Epithelial cell of proximal tubule (primary cell): Measurements from ENCODE around the gene NME3. TPM values are rescaled to one million over a fixed set of nuclear protein-coding genes. Genes with fewer than 3 reads are reported as not detected.

ENCODE experiments used
- DNase-seq: peaks from one replicate; pipeline ENCODE4 v3.0.0-alpha.2; 2011; ENCODE audit warnings: low read depth
- H3K4me3 ChIP-seq: 2 replicates; pipeline ENCODE4 v1.5.1; 2011; ENCODE audit warnings: low read depth, mild to moderate bottlenecking, low read length
- total RNA-seq: library from RNA; depleted of rRNA; stranded (reverse); fragments of >200 nt; gene quantifications from 2 replicates; pipeline ENCODE4 v1.2.3, GENCODE V29; 2015
- TF ChIP-seq, protein P1 (sequence below): conservative IDR thresholded peaks from 2 replicates; pipeline ENCODE4 v1.5.1; 2012; ENCODE audit warnings: low read depth, mild to moderate bottlenecking, low read length

NME3 gene
- total RNA-seq, 1 donor from 2014 or later: 50.5 TPM

DNA sequence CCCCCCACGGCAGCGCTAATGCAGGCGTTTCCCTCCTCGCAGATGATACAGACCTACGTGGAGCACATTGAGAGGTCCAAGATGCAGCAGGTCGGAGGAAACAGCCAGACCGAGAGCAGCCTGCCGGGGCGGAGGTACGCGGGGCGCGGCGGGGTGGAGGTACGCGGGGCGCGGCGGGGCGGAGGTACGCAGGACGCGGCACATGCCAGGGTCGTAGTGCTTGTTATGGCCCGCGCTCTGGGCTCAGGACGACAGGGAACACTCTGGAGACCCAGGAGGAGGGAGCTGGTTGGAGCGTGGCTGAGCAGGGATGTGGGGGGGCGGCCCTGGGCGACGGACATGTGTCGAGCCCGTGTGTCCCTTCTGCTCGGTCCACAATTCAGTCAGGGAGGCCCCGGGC is 41.9 kb downstream of the NME3 start:
- no peak for DNase-seq
- H3K4me3 ChIP-seq: no peak overlapping the region
- TF ChIP-seq, protein P1, sequence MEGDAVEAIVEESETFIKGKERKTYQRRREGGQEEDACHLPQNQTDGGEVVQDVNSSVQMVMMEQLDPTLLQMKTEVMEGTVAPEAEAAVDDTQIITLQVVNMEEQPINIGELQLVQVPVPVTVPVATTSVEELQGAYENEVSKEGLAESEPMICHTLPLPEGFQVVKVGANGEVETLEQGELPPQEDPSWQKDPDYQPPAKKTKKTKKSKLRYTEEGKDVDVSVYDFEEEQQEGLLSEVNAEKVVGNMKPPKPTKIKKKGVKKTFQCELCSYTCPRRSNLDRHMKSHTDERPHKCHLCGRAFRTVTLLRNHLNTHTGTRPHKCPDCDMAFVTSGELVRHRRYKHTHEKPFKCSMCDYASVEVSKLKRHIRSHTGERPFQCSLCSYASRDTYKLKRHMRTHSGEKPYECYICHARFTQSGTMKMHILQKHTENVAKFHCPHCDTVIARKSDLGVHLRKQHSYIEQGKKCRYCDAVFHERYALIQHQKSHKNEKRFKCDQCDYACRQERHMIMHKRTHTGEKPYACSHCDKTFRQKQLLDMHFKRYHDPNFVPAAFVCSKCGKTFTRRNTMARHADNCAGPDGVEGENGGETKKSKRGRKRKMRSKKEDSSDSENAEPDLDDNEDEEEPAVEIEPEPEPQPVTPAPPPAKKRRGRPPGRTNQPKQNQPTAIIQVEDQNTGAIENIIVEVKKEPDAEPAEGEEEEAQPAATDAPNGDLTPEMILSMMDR: no peak

- TF ChIP-seq, protein P1: no peak
- no peak overlapping the region for H3K4me3 ChIP-seq
- DNase-seq: no peak
These were observed 42.3 kb downstream of the NME3 start for GRCh38 chr16:1729026-1729425.

GRCh38 chr16:1727651-1728624 is 43.4 kb downstream of the NME3 start:
- H3K4me3 ChIP-seq: no peak overlapping the region
- TF ChIP-seq, protein P1: no peak
- no peak for DNase-seq

GRCh38 chr16:1726661-1727502 is 44.5 kb downstream of the NME3 start:
- TF ChIP-seq, protein P1: no peak
- DNase-seq: no peak
- no peak overlapping the region for H3K4me3 ChIP-seq

DNA sequence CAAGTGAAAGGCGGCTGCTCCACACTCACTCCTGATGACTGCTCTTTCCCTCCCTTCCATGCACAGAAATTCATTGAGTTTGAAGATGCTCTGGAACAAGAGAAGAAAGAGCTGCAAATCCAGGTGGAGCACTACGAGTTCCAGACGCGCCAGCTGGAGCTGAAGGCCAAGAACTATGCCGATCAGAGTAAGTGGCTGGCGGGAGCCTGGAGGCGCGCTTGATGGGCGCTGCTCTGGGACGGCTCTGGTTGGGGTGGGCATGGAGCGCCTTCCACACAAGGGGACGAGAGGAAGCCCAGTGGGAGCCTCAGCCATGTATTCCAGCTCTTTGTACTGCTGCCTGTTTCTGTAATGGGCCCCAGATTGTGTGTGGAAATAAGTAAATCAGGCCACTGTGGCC is 46.9 kb downstream of the NME3 start:
- DNase-seq: no peak
- H3K4me3 ChIP-seq: no peak overlapping the region
- TF ChIP-seq, protein P1: no peak

- no peak overlapping the region for H3K4me3 ChIP-seq
- no peak for DNase-seq
- TF ChIP-seq, protein P1: peak; percentile 81
These were observed 47.7 kb downstream of the NME3 start for GRCh38 chr16:1723450-1724147.
